SU-DHL-6 (cell line): ENCODE results near the gene C1QTNF1.

Experiments
- H2AFZ ChIP-seq: fragments of 200-600 bp; sonication (generic); 2 replicates; pipeline ENCODE4 v1.6.1; 2014; ENCODE audit warnings: low read depth, mild to moderate bottlenecking, moderate library complexity, mixed read lengths, antibody characterized with exemption, low read length; ENCODE audit not compliant: severe bottlenecking
- H3F3A ChIP-seq: fragments of 200-600 bp; shearing (Covaris generic); 2 replicates; pipeline ENCODE4 v1.6.0; 2016; ENCODE audit warnings: antibody characterized with exemption, mild to moderate bottlenecking; ENCODE audit not compliant: insufficient read depth
- H3K27ac ChIP-seq: fragments of 200-600 bp; sonication (generic); 2 replicates; pipeline ENCODE4 v1.5.1; 2016; ENCODE audit warnings: low read depth, mild to moderate bottlenecking, low read length, moderate library complexity, mixed read lengths
- H3K27me3 ChIP-seq: fragments of 200-600 bp; sonication (generic), shearing (Covaris generic); 2 replicates; pipeline ENCODE4 v1.6.0; 2014; ENCODE audit warnings: mild to moderate bottlenecking, low read length
- H3K36me3 ChIP-seq: fragments of 200-600 bp; sonication (generic); 2 replicates; pipeline ENCODE4 v1.6.1; 2014; ENCODE audit warnings: mild to moderate bottlenecking, low read length, mixed read lengths
- H3K4me2 ChIP-seq: fragments of 300-600, 200-600 bp; shearing (Covaris generic), sonication (generic); 2 replicates; pipeline ENCODE4 v1.6.0; 2014; ENCODE audit warnings: low read length, low read depth, mild to moderate bottlenecking; ENCODE audit not compliant: poor library complexity, severe bottlenecking
- H3K4me3 ChIP-seq: fragments of 200-600 bp; sonication (generic); 2 replicates; pipeline ENCODE4 v1.5.1; 2014; ENCODE audit warnings: antibody characterized with exemption, low read length, mild to moderate bottlenecking, mixed read lengths; ENCODE audit not compliant: insufficient read depth, poor library complexity, severe bottlenecking
- H3K79me2 ChIP-seq: fragments of 200-600 bp; sonication (generic); 2 replicates; pipeline ENCODE4 v1.6.1; 2014; ENCODE audit warnings: mild to moderate bottlenecking, low read length, moderate library complexity; ENCODE audit not compliant: insufficient read depth
- H3K9ac ChIP-seq: fragments of 200-600 bp; sonication (generic); 2 replicates; pipeline ENCODE4 v1.7.0; 2014; ENCODE audit warnings: mild to moderate bottlenecking, low read length
- H3K9me2 ChIP-seq: fragments of 200-600 bp; sonication (generic); replicated peaks from 2 replicates; pipeline ENCODE4 v1.6.1; 2014; ENCODE audit warnings: low read length; ENCODE audit not compliant: insufficient read depth
- H3K9me3 ChIP-seq: fragments of 200-600 bp; sonication (generic); 2 replicates; pipeline ENCODE4 v1.6.1; 2014; ENCODE audit warnings: low read length, mixed read lengths; ENCODE audit not compliant: insufficient read depth
- H4K20me1 ChIP-seq: fragments of 200-600 bp; sonication (generic); 2 replicates; pipeline ENCODE4 v1.6.1; 2014; ENCODE audit warnings: low read depth, mild to moderate bottlenecking, antibody characterized with exemption, low read length, moderate library complexity, mixed read lengths
- CTCF ChIP-seq: fragments of 200-600 bp; sonication (generic); IDR thresholded peaks from one replicate; pipeline ENCODE4 v1.5.1; 2017; ENCODE audit warnings: antibody characterized with exemption, mild to moderate bottlenecking, low read length, moderate library complexity; ENCODE audit not compliant: insufficient read depth, poor library complexity, severe bottlenecking
- EZH2phosphoT487 ChIP-seq: fragments of 200-600 bp; sonication (generic), shearing (Covaris generic); conservative IDR thresholded peaks from 2 replicates; pipeline ENCODE4 v1.6.1; 2018; ENCODE audit warnings: mild to moderate bottlenecking, antibody characterized with exemption, low read length, moderate library complexity, mixed read lengths

Gene C1QTNF1

DNA sequence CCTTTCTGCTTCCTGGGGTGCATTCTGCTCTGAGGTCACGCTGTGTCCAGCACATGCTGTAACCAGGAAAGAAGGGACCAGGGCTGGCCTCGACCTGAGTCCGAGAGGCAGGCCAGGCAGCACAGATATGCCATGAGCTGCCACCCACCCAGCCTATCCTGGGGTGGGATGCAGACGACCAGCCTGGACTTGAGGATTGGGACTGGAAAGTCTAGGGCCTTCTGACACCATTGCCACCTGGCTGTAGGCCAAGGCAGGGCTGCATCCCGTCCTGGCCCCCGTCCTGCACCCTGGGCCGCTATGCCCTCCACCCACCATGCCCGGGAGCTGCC, 65.0 kb downstream of the C1QTNF1 start:
- Histone ChIP-seq H3K79me2 (no peaks in the 10 kb centered on the region), H4K20me1 (no peaks in the 10 kb centered on the region), H3K36me3 (no peaks in the 10 kb centered on the region), H3F3A (no peaks in the 10 kb centered on the region), H3K27me3 (no peaks in the 10 kb centered on the region), H3K9me3 (no peaks in the 10 kb centered on the region), H3K4me2 (no peak overlapping the region), H3K9ac (no peak overlapping the region), H3K9me2 (no peaks in the 10 kb centered on the region), H3K27ac (no peak overlapping the region), H3K4me3 (no peak overlapping the region), H2AFZ (no peak overlapping the region)
- TF ChIP-seq CTCF (no peak), EZH2phosphoT487 (no peak)

DNA sequence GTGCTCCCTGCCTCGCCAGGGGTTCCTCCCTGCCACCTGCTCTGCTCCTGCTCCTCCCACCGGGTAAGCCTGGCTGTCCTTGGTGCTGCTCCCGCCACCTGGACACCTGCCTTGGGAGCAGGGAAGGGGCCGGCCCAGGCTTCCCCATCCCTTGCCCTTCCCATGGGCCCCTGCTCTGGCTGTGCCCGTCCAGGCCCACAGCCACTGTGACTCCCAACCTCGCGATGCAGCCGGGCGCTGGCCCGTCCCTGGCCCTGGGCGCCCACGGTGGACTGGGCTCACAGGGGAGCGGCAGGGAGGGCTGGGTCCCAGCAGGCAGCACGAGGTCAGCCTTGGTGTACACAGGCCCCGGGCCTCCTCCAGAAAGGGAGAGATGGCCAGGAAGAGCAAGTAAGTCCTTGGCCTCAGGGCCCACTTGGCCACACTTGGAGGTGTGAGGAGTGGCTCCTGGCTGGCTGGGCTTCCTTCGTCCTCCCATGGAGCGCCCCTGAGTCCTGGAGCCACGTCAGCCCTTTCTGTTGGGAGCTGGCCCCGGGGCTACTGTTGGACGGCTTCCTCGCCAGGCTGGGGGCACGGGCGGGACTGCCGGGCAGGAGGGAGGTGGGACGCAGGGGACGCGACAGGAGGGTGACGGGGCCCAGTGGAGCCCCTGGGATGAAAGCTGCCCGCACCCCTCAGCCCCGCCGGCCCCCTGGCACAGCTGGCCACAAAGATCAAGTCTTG, 65.9 kb downstream of the C1QTNF1 start:
- no peaks in the 10 kb centered on the region for H3F3A ChIP-seq
- H3K27ac ChIP-seq, result no peak overlapping the region
- no peaks in the 10 kb centered on the region for H3K27me3 ChIP-seq
- H4K20me1 ChIP-seq, result no peaks in the 10 kb centered on the region
- H3K9ac ChIP-seq, result no peak overlapping the region
- H3K9me3 ChIP-seq, result no peaks in the 10 kb centered on the region
- no peak overlapping the region for H2AFZ ChIP-seq
- H3K36me3 ChIP-seq, result no peaks in the 10 kb centered on the region
- no peak overlapping the region for H3K4me2 ChIP-seq
- no peak for TF ChIP-seq EZH2phosphoT487
- no peak for TF ChIP-seq CTCF
- no peaks in the 10 kb centered on the region for H3K79me2 ChIP-seq
- H3K9me2 ChIP-seq, result no peaks in the 10 kb centered on the region
- no peak overlapping the region for H3K4me3 ChIP-seq

DNA sequence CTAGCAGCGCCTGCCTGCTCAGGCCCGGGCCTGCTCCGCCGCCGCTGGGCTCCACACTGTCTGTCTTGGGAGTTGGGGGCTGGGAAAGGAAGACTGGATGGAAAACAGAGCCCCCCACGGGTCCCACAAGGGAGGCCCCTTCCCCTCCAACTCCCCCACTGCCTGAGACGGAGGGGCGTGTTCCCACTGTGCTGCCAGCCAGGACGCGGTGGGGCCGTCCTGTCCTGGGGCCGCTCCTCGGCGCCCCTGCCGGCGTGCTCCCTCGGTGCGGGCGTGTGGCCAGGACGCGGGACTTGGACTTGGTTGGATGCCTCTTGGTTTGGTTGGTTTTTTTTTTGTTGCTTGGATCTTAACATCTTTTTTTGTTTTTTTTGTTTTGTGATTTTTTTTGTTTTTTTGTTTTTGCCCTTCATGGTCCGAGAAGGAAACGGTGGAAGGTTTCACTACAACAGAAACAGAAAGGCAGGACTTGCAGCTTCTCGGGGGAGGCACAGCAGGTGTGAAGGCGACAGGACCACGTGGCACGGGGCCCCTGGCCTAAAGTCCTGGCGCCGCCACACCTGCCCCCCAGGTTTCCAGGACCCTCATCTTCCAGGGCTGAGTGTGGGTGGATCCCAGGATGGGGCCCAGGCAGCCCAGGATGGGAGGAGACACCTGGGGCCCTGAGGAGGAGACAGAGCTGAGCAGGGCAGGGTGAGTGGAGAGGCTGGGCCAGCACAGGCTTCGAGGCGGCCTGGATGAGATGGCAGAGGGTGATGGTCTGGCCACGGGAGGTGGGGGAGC, 66.7 kb downstream of the C1QTNF1 start:
- Histone ChIP-seq H3F3A (no peaks in the 10 kb centered on the region), H3K36me3 (no peaks in the 10 kb centered on the region), H3K27me3 (no peaks in the 10 kb centered on the region), H3K4me3 (no peak overlapping the region), H2AFZ (no peak overlapping the region), H3K27ac (no peak overlapping the region), H4K20me1 (no peaks in the 10 kb centered on the region), H3K9me3 (no peaks in the 10 kb centered on the region), H3K9ac (no peak overlapping the region), H3K9me2 (no peaks in the 10 kb centered on the region), H3K79me2 (no peaks in the 10 kb centered on the region), H3K4me2 (no peak overlapping the region)
- no peak for TF ChIP-seq EZH2phosphoT487
- TF ChIP-seq CTCF, result no peak
